H1 (cell line): ENCODE data around the gene PTPRR. TPM values are rescaled to one million over a fixed set of nuclear protein-coding genes. Genes with fewer than 3 reads are reported as not detected.

Source experiments
- CTCF ChIA-PET: fragments of 300-600 bp; sonication (Branson Sonifier 250); formaldehyde crosslinking; loops from one replicate; lab custom pipeline; 2021; ENCODE audit not compliant: partially characterized antibody; lab: Charles Lee
- POLR2A ChIA-PET: fragments of 300-600 bp; sonication (Branson Sonifier 250); formaldehyde crosslinking; loops from one replicate; lab custom pipeline; 2021; ENCODE audit warnings: inconsistent platforms; ENCODE audit not compliant: partially characterized antibody; lab: Charles Lee
- DNase-seq, 2 experiments: peaks; one replicate each; pipeline versions ENCODE4 v3.0.0 to v3.0.0-alpha.2; 2010 to 2022; ENCODE audit warnings: low spot score in 2 of 2, low read depth in 1 of 2, mixed read lengths in 1 of 2
- FAIRE-seq: peaks from 2 replicates; lab custom pipeline; 2011; peaks lifted over from hg19 to GRCh38; lab: Jason Lieb, UNC
- H2AFZ ChIP-seq: 2 replicates; pipeline ENCODE4 v1.8.1; 2012; ENCODE audit warnings: low read length, inconsistent platforms
- H2AK5ac ChIP-seq: 2 replicates; pipeline ENCODE4 v1.6.1; 2013; ENCODE audit warnings: low read depth, low read length
- H2BK120ac ChIP-seq: replicated peaks from 2 replicates; pipeline ENCODE3; 2013; ENCODE audit warnings: low read depth, low read length, inconsistent platforms
- H2BK12ac ChIP-seq: 2 replicates; pipeline ENCODE4 v1.6.1; 2013; ENCODE audit warnings: low read depth, low read length
- H2BK15ac ChIP-seq: 2 replicates; pipeline ENCODE4 v1.6.1; 2013; ENCODE audit warnings: low read length
- H2BK20ac ChIP-seq: 2 replicates; pipeline ENCODE4 v1.6.1; 2013; ENCODE audit warnings: low read length
- H2BK5ac ChIP-seq: 2 replicates; pipeline ENCODE4 v1.6.1; 2013; ENCODE audit warnings: low read depth, low read length
- H3K14ac ChIP-seq: 2 replicates; pipeline ENCODE4 v1.6.1; 2013; ENCODE audit warnings: inconsistent platforms; ENCODE audit not compliant: insufficient read length
- H3K18ac ChIP-seq: 2 replicates; pipeline ENCODE4 v1.6.1; 2013; ENCODE audit warnings: low read length; ENCODE audit errors: extremely low read depth
- H3K23ac ChIP-seq: 2 replicates; pipeline ENCODE4 v1.6.1; 2013; ENCODE audit warnings: inconsistent platforms; ENCODE audit not compliant: insufficient read length
- H3K23me2 ChIP-seq: 2 replicates; pipeline ENCODE4 v1.6.1; 2013; ENCODE audit warnings: low read depth, low read length
- H3K27ac ChIP-seq: 2 replicates; pipeline ENCODE4 v1.6.1; 2011; ENCODE audit warnings: low read depth, low read length, inconsistent platforms
- H3K27me3 ChIP-seq, 4 experiments: replicated peaks in 1 of 4; 1 replicate in 1 of 4; 2 replicates in 3 of 4; pipeline versions ENCODE4 v1.6.1 to v1.8.1; 2011 to 2013; ENCODE audit warnings: low read length in 3 of 4, mild to moderate bottlenecking in 3 of 4, inconsistent platforms in 2 of 4, mixed read lengths in 2 of 4, moderate library complexity in 1 of 4; ENCODE audit not compliant: control insufficient read depth in 3 of 4, insufficient read depth in 3 of 4; ENCODE audit errors: extremely low read depth in 1 of 4
- H3K36me3 ChIP-seq, 4 experiments: 2 replicates each; pipeline versions ENCODE4 v1.6.1 to v1.8.1; 2011 to 2013; ENCODE audit warnings: mild to moderate bottlenecking in 4 of 4, low read length in 3 of 4, moderate library complexity in 2 of 4, control low read depth in 1 of 4, inconsistent platforms in 1 of 4; ENCODE audit not compliant: insufficient read depth in 4 of 4, control insufficient read depth in 2 of 4
- H3K4ac ChIP-seq: replicated peaks from 2 replicates; pipeline ENCODE3; 2013; ENCODE audit warnings: low read length, low read depth, mixed read lengths, inconsistent platforms; ENCODE audit not compliant: insufficient read length
- H3K4me1 ChIP-seq, 4 experiments: replicated peaks in 1 of 4; 1 replicate in 1 of 4; 2 replicates in 3 of 4; pipeline versions ENCODE4 v1.6.1 to v1.8.1; 2011 to 2013; ENCODE audit warnings: low read length in 3 of 4, inconsistent platforms in 2 of 4, mixed read lengths in 1 of 4; ENCODE audit not compliant: insufficient read depth in 4 of 4, control insufficient read depth in 3 of 4
- H3K4me2 ChIP-seq, 2 experiments: 2 replicates each; pipeline versions ENCODE4 v1.6.1 to v1.8.1; 2011 to 2013; ENCODE audit warnings: low read depth in 2 of 2, low read length in 2 of 2, control low read depth in 1 of 2, inconsistent platforms in 1 of 2, mild to moderate bottlenecking in 1 of 2; ENCODE audit not compliant: insufficient read depth in 1 of 2
- H3K4me3 ChIP-seq, 4 experiments: fragments of 200-600, 300-600 bp in 1 of 4; sonication (generic), shearing (Covaris generic), sonication (Bioruptor Twin) in 1 of 4; 2 replicates each; pipeline versions ENCODE4 v1.5.1 to v1.8.1; 2011 to 2016; ENCODE audit warnings: low read length in 4 of 4, low read depth in 3 of 4, control low read depth in 2 of 4, inconsistent platforms in 2 of 4, mild to moderate bottlenecking in 2 of 4, mixed read lengths in 1 of 4, moderate library complexity in 1 of 4; ENCODE audit not compliant: insufficient read depth in 2 of 4; ENCODE audit errors: extremely low read depth in 1 of 4
- H3K56ac ChIP-seq: replicated peaks from 2 replicates; pipeline ENCODE3; 2013; ENCODE audit warnings: low read depth, mild to moderate bottlenecking, mixed read lengths, low read length, inconsistent platforms; ENCODE audit not compliant: insufficient read length
- H3K79me1 ChIP-seq: 2 replicates; pipeline ENCODE4 v1.6.1; 2013; ENCODE audit warnings: low read depth, low read length, control low read depth
- H3K79me2 ChIP-seq, 2 experiments: 2 replicates each; pipeline versions ENCODE4 v1.6.1 to v1.8.1; 2012 to 2013; ENCODE audit warnings: low read length in 2 of 2, mild to moderate bottlenecking in 2 of 2, inconsistent platforms in 1 of 2; ENCODE audit not compliant: insufficient read depth in 2 of 2, control insufficient read depth in 1 of 2
- H3K9ac ChIP-seq, 4 experiments: replicated peaks in 1 of 4; 1 replicate in 1 of 4; 2 replicates in 3 of 4; pipeline versions ENCODE4 v1.6.1 to v1.8.1; 2011 to 2013; ENCODE audit warnings: low read depth in 3 of 4, low read length in 3 of 4, control low read depth in 2 of 4, mild to moderate bottlenecking in 2 of 4, moderate library complexity in 2 of 4, inconsistent platforms in 1 of 4; ENCODE audit errors: extremely low read depth in 1 of 4
- H3K9me3 ChIP-seq, 2 experiments: 2 replicates each; pipeline versions ENCODE4 v1.6.1 to v1.8.1; 2012 to 2013; ENCODE audit warnings: mild to moderate bottlenecking in 2 of 2, moderate library complexity in 2 of 2, control low read depth in 1 of 2, inconsistent platforms in 1 of 2, low read depth in 1 of 2, low read length in 1 of 2, mixed read lengths in 1 of 2; ENCODE audit not compliant: insufficient read depth in 2 of 2
- H4K20me1 ChIP-seq, 2 experiments: replicated peaks in 1 of 2; 2 replicates each; pipeline versions ENCODE3 to v1.8.1; 2011 to 2013; ENCODE audit warnings: inconsistent platforms in 2 of 2, low read length in 2 of 2, mild to moderate bottlenecking in 1 of 2; ENCODE audit not compliant: insufficient read depth in 2 of 2, control insufficient read depth in 1 of 2
- H4K5ac ChIP-seq: 2 replicates; pipeline ENCODE4 v1.6.1; 2013; ENCODE audit warnings: low read length, low read depth, mixed read lengths, inconsistent platforms; ENCODE audit not compliant: insufficient read length
- H4K8ac ChIP-seq: 2 replicates; pipeline ENCODE4 v1.8.0; 2013; ENCODE audit warnings: mild to moderate bottlenecking, moderate library complexity, low read length, inconsistent platforms; ENCODE audit not compliant: insufficient read depth; ENCODE audit errors: extremely low read depth
- H4K91ac ChIP-seq: replicated peaks from 2 replicates; pipeline ENCODE3; 2013; ENCODE audit warnings: low read length, mixed read lengths, inconsistent platforms; ENCODE audit not compliant: insufficient read length
- ASH2L ChIP-seq: fragments of 200-600, 300-600 bp; sonication (generic); IDR thresholded peaks from one replicate; pipeline ENCODE4 v1.7.1; 2017; ENCODE audit warnings: low read length
- PHF8 ChIP-seq: fragments of 200-600 bp; sonication (generic); conservative IDR thresholded peaks from 2 replicates; pipeline ENCODE4 v1.7.1; 2012; ENCODE audit warnings: low read depth, mild to moderate bottlenecking, inconsistent platforms, low read length, moderate library complexity
- SIN3A ChIP-seq, 2 experiments: IDR thresholded peaks in 1 of 2; conservative IDR thresholded peaks in 1 of 2; 2 replicates each; pipeline ENCODE4 v1.6.1; 2011 to 2012; ENCODE audit warnings: low read length in 2 of 2, improper control_type of control experiment in 1 of 2, low read depth in 1 of 2, mild to moderate bottlenecking in 1 of 2
- SP2 ChIP-seq: IDR thresholded peaks from 2 replicates; pipeline ENCODE4 v1.6.1; 2012; ENCODE audit warnings: mild to moderate bottlenecking, low read length, inconsistent platforms
- WGBS, 2 experiments: shearing (Covaris generic) in 1 of 2; methylation state at CpG; one replicate each; pipeline versions ENCODE4 v1.1.6 to v1.1.7; 2013 to 2015; ENCODE audit warnings: low lambda C conversion rate in 2 of 2, mixed read lengths in 2 of 2, inconsistent platforms in 1 of 2, low coverage in 1 of 2, missing lambda C conversion rate in 1 of 2; ENCODE audit not compliant: insufficient replicate concordance in 2 of 2, insufficient coverage in 1 of 2, insufficient read length in 1 of 2; ENCODE audit errors: extremely low coverage in 1 of 2, missing lambda C conversion rate in 1 of 2; 5-methylcytosine and 5-hydroxymethylcytosine counted together
- polyA plus RNA-seq, 7 experiments: library from polyadenylated mRNA; depleted of rRNA in 3 of 7; stranded (reverse) in 5 of 7; unstranded in 2 of 7; fragments of >200 nt in 5 of 7; fragments of 200-250 nt in 2 of 7; gene quantifications; 1 replicate in 5 of 7; 2 replicates in 1 of 7; 4 replicates in 1 of 7; pipeline versions ENCODE4 v1.2.1 to v1.2.3, GENCODE V29; 2011 to 2013; ENCODE audit warnings: missing spikeins in 2 of 7, mixed read lengths in 2 of 7
- total RNA-seq: library from RNA; stranded (reverse); fragmentation: NEBNext Ultra II Directional; extraction: Animal tissue kit (Norgen Biotek cat#: 25700); gene quantifications from 2 replicates; pipeline ENCODE4 v1.2.1, GENCODE V29; 2021
- TF ChIP-seq, protein P1 (sequence below): IDR thresholded peaks from 2 replicates; pipeline ENCODE4 v1.6.1; 2012; ENCODE audit warnings: inconsistent platforms
- TF ChIP-seq, protein P2 (sequence below): IDR thresholded peaks from 2 replicates; pipeline ENCODE4 v1.6.1; 2011; ENCODE audit warnings: low read length, improper control_type of control experiment
- TF ChIP-seq, protein P3 (sequence below): IDR thresholded peaks from 2 replicates; pipeline ENCODE4 v1.6.1; 2012; ENCODE audit warnings: inconsistent platforms
- TF ChIP-seq, protein P4 (sequence below): IDR thresholded peaks from 2 replicates; pipeline ENCODE4 v1.6.1; 2012; ENCODE audit warnings: low read length, inconsistent platforms
- TF ChIP-seq, protein P5 (sequence below): IDR thresholded peaks from 2 replicates; pipeline ENCODE4 v1.6.1; 2011; ENCODE audit warnings: low read depth, mild to moderate bottlenecking, low read length; ENCODE audit not compliant: insufficient read depth

Gene PTPRR
- total and polyA plus RNA-seq, 2 of the 8 experiments (the other 6 are each of a cell fraction or from before 2014, with no cell fraction given): 0.07 to 0.35 TPM

DNA sequence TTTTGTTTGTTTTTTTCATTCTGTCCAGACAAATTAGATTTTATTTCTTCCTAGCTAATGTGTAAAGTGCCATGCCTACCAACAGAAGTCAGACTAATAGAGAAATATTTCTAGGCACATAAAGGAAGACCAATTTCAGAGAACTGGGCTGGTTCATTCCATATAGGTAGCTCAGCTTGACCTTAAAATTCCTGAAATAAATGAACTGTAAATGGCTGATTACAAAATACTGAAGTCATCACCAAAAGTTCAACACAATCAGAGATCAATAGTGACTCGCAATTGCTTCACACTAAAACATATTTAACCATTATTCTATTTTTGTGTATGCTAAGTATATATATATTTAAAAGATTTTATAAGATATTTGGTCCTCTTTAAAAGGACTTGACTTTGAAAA, 317.5 kb downstream of the PTPRR start:
- no peaks in the 10 kb centered on the region for H3K4me1 ChIP-seq
- H3K27ac ChIP-seq: no peak overlapping the region
- H2AK5ac ChIP-seq: no peak overlapping the region
- ChIA-PET CTCF (interaction anchor here (0.6 kb wide), 1 partner anchor 234 kb away, joined by 3 read pairs; no protein-coding TSS in a partner anchor), POLR2A (no interaction called here)
- no peak overlapping the region for H3K18ac ChIP-seq
- no peak overlapping the region for H3K4ac ChIP-seq
- H2BK20ac ChIP-seq: no peak overlapping the region
- no peak for FAIRE-seq
- no peaks in the 10 kb centered on the region for H3K79me1 ChIP-seq
- H3K23me2 ChIP-seq: peaks cover 2% of the 10 kb centered on the region; the same call in 1 of the 2 replicates
- H2AFZ ChIP-seq: no peak overlapping the region
- H3K4me2 ChIP-seq: no peak overlapping the region
- H2BK12ac ChIP-seq: no peak overlapping the region
- no peak overlapping the region for H2BK15ac ChIP-seq
- 50% methylated on average over 1 of the region's 1 CpG; no CpG with 5 or more reads in 1 of the 2 experiments for WGBS, 2 experiments
- H4K20me1 ChIP-seq: no peaks in the 10 kb centered on the region
- no peak overlapping the region for H2BK120ac ChIP-seq
- no peak overlapping the region for H3K56ac ChIP-seq
- no peak overlapping the region for H4K8ac ChIP-seq
- no peak overlapping the region for H3K23ac ChIP-seq
- DNase-seq: no peak
- no peak overlapping the region for H4K91ac ChIP-seq
- no peaks in the 10 kb centered on the region for H3K79me2 ChIP-seq
- H3K4me3 ChIP-seq: no peak overlapping the region
- no peaks in the 10 kb centered on the region for H3K27me3 ChIP-seq
- no peak overlapping the region for H2BK5ac ChIP-seq
- 0 out of 4 replicates have a peak, but pooled peaks cover 0 to 3% of the 10 kb centered on the region in 2 experiments for H3K9me3 ChIP-seq
- no peak overlapping the region for H3K9ac ChIP-seq
- H3K36me3 ChIP-seq: no peaks in the 10 kb centered on the region
- H4K5ac ChIP-seq: no peak overlapping the region
- H3K14ac ChIP-seq: no peak overlapping the region
- TF ChIP-seq, protein P1, sequence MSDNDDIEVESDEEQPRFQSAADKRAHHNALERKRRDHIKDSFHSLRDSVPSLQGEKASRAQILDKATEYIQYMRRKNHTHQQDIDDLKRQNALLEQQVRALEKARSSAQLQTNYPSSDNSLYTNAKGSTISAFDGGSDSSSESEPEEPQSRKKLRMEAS: no peak
- TF ChIP-seq, protein P2, sequence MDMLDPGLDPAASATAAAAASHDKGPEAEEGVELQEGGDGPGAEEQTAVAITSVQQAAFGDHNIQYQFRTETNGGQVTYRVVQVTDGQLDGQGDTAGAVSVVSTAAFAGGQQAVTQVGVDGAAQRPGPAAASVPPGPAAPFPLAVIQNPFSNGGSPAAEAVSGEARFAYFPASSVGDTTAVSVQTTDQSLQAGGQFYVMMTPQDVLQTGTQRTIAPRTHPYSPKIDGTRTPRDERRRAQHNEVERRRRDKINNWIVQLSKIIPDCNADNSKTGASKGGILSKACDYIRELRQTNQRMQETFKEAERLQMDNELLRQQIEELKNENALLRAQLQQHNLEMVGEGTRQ: no peak
- TF ChIP-seq, protein P3, sequence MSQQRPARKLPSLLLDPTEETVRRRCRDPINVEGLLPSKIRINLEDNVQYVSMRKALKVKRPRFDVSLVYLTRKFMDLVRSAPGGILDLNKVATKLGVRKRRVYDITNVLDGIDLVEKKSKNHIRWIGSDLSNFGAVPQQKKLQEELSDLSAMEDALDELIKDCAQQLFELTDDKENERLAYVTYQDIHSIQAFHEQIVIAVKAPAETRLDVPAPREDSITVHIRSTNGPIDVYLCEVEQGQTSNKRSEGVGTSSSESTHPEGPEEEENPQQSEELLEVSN: no peak
- TF ChIP-seq ASH2L: no peak
- TF ChIP-seq SP2: no peak
- TF ChIP-seq, protein P4, sequence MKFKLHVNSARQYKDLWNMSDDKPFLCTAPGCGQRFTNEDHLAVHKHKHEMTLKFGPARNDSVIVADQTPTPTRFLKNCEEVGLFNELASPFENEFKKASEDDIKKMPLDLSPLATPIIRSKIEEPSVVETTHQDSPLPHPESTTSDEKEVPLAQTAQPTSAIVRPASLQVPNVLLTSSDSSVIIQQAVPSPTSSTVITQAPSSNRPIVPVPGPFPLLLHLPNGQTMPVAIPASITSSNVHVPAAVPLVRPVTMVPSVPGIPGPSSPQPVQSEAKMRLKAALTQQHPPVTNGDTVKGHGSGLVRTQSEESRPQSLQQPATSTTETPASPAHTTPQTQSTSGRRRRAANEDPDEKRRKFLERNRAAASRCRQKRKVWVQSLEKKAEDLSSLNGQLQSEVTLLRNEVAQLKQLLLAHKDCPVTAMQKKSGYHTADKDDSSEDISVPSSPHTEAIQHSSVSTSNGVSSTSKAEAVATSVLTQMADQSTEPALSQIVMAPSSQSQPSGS: no peak
- TF ChIP-seq PHF8: no peak
- TF ChIP-seq SIN3A (conservative IDR thresholded peaks at IDR 0.05 in 1 of 2, IDR thresholded peaks at IDR 0.05 in 1 of 2; ENCODE audit: low read depth in 1 of 2, low read length in 2 of 2): no peak
- TF ChIP-seq, protein P5, sequence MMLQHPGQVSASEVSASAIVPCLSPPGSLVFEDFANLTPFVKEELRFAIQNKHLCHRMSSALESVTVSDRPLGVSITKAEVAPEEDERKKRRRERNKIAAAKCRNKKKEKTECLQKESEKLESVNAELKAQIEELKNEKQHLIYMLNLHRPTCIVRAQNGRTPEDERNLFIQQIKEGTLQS: no peak
